ENCODE data around the gene ADAM12.
"Not testable (repeated sequence)": the region's sequence is repeated elsewhere in the genome, so short reads cannot be mapped to it uniquely, and the experiment has no call there.

The ADAM12 gene

GRCh38 chr10:125997586-125997985 lies 390.7 kb downstream of the ADAM12 start:
- no peak for DNase-seq

- no peak for DNase-seq
Measured at GRCh38 chr10:125995726-125996304, 392.5 kb downstream of the ADAM12 start.

GRCh38 chr10:125994601-125995000 lies 393.7 kb downstream of the ADAM12 start:
- DNase-seq: no peak

- no peak for DNase-seq
Measured at GRCh38 chr10:125992254-125992653, 396.0 kb downstream of the ADAM12 start.

- DNase-seq: no peak
Measured at GRCh38 chr10:125991392-125991791, 396.9 kb downstream of the ADAM12 start.

GRCh38 chr10:125990974-125991373 lies 397.3 kb downstream of the ADAM12 start:
- DNase-seq: no peak

GRCh38 chr10:125989791-125990190 lies 398.5 kb downstream of the ADAM12 start:
- no peak for DNase-seq

- peak; percentile 23 to 40 for DNase-seq
Measured at GRCh38 chr10:125985557-125986240, 402.6 kb downstream of the ADAM12 start.

- peak; percentile 34 to 75 for DNase-seq
Measured at GRCh38 chr10:125984865-125985495, 403.3 kb downstream of the ADAM12 start.

GRCh38 chr10:125984346-125984745 lies 403.9 kb downstream of the ADAM12 start:
- no peak for DNase-seq

GRCh38 chr10:125983656-125984055 lies 404.6 kb downstream of the ADAM12 start:
- DNase-seq: no peak

- no peak for DNase-seq
Measured at GRCh38 chr10:125983161-125983560, 405.1 kb downstream of the ADAM12 start.

- peak; percentile 67 to 96 for DNase-seq
Measured at GRCh38 chr10:125982260-125982948, 405.9 kb downstream of the ADAM12 start.

GRCh38 chr10:125980521-125981035 lies 407.7 kb downstream of the ADAM12 start:
- no peak for DNase-seq

- DNase-seq: no peak
Measured at GRCh38 chr10:125979976-125980375, 408.3 kb downstream of the ADAM12 start.

- DNase-seq: no peak
Measured at GRCh38 chr10:125976960-125977605, 411.2 kb downstream of the ADAM12 start.

GRCh38 chr10:125970077-125970630 lies 418.1 kb downstream of the ADAM12 start:
- DNase-seq: not testable (repeated sequence)

- no peak for DNase-seq
Measured at GRCh38 chr10:125967533-125967932, 420.7 kb downstream of the ADAM12 start.

GRCh38 chr10:125964558-125964957 lies 423.7 kb downstream of the ADAM12 start:
- DNase-seq: no peak
